Epithelial cell of esophagus (primary cell): ENCODE results near the gene IMPG2.

Experiments
- DNase-seq: peaks from one replicate; pipeline ENCODE4 v3.0.0; 2010; ENCODE audit warnings: low read depth
- H3K4me3 ChIP-seq: 2 replicates; pipeline ENCODE4 v1.5.1; 2011; ENCODE audit warnings: mild to moderate bottlenecking, low read length, control low read depth
- CTCF ChIP-seq: IDR thresholded peaks from 2 replicates; pipeline ENCODE4 v1.5.1; 2011; ENCODE audit warnings: low read depth, mild to moderate bottlenecking, low read length, control low read depth, inconsistent platforms; ENCODE audit not compliant: insufficient read depth; ENCODE audit errors: missing control alignments

Gene IMPG2

GRCh38 chr3:101255441-101255840 is 64.9 kb downstream of the IMPG2 start:
- no peak for TF ChIP-seq CTCF
- no peak for DNase-seq
- no peak overlapping the region for H3K4me3 ChIP-seq

GRCh38 chr3:101253396-101253795 is 67.0 kb downstream of the IMPG2 start:
- TF ChIP-seq CTCF: no peak
- no peak overlapping the region for H3K4me3 ChIP-seq
- peak; percentile 35 for DNase-seq

GRCh38 chr3:101252945-101253344 is 67.4 kb downstream of the IMPG2 start:
- TF ChIP-seq CTCF: no peak
- no peak for DNase-seq
- no peak overlapping the region for H3K4me3 ChIP-seq

GRCh38 chr3:101252307-101252706 is 68.1 kb downstream of the IMPG2 start:
- peak; percentile 7 for DNase-seq
- TF ChIP-seq CTCF: no peak
- no peak overlapping the region for H3K4me3 ChIP-seq

- no peak for TF ChIP-seq CTCF
- H3K4me3 ChIP-seq: no peak overlapping the region
- DNase-seq: no peak
These were observed 68.9 kb downstream of the IMPG2 start for GRCh38 chr3:101251441-101251840.

GRCh38 chr3:101249522-101249921 is 70.9 kb downstream of the IMPG2 start:
- DNase-seq: no peak
- no peak overlapping the region for H3K4me3 ChIP-seq
- no peak for TF ChIP-seq CTCF

GRCh38 chr3:101248736-101249135 is 71.6 kb downstream of the IMPG2 start:
- no peak for DNase-seq
- TF ChIP-seq CTCF: no peak
- H3K4me3 ChIP-seq: no peak overlapping the region
